Measurements from ENCODE around the gene TLE7. TPM values are rescaled to one million over a fixed set of nuclear protein-coding genes. Genes with fewer than 3 reads are reported as not detected.

Gene TLE7
- total and polyA plus RNA-seq, 2 of the 8 experiments (the other 6 are each of a cell fraction or from before 2014, with no cell fraction given): 0.03 TPM; not detected in 1

DNA sequence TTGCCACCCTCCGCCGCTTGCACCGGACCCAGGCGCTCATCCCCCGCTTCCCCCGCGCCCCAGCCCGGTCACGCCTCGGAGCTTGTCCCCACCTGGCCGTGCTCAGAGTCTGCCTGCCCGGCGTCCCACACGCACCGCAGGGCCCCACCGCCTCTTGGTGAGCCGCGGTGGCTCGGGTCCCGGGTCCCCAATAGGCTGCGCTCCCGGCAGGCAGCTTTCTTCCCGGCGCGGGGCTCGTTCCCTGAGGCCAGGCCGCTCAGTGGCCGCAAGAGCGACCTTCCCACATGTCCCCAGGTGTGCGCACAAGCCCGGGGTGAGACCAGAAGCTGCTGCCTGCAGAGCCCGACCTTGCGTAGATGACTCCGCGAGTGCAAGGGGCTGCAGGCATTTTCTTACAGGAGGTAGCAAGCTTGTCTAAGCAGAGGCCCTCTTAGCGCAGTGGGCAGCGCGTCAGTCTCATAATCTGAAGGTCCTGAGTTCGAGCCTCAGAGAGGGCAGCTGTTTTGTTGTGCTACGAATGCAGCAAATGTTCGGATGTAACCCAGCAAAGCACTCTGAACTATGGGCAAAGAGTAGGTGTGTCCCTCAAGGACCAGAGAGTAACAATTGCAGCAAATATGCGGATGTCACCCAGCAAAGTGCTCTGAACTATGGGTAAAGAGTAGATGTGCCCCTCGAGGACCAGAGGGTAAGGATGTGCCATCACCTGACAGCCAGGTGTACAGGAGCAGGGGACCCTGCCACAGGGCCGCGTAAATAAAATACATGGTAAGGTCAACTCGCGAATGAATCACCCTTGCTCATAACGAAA, 15.6 kb downstream of the TLE7 start (continued):
- TF ChIP-seq MAFK (IDR thresholded peaks at IDR 0.05; ENCODE audit: low read depth, low read length) (peak; percentile 87; the same call in 1 of the 2 replicates), SUZ12 (IDR thresholded peaks at IDR 0.05; ENCODE audit: low read length) (no peak), KDM1A (IDR thresholded peaks at IDR 0.05; ENCODE audit: borderline replicate concordance, low read length) (peak; percentile 35; the same call in 1 of the 2 replicates), YY1 (IDR thresholded peaks at IDR 0.05; ENCODE audit: low read depth, low read length) (peak; percentile 75), NRF1 (IDR thresholded peaks at IDR 0.05; ENCODE audit: low read depth, low read length) (peak; percentile 40; the same call in 1 of the 2 replicates), KDM4A (IDR thresholded peaks at IDR 0.05; ENCODE audit: low read depth, low read length, severe bottlenecking) (peak; percentile 97), ASH2L (IDR thresholded peaks at IDR 0.05; ENCODE audit: low read length) (peak; percentile 100), RBBP5 (IDR thresholded peaks at IDR 0.05; ENCODE audit: borderline replicate concordance, low read depth, low read length) (peak; percentile 99), CBX8 (IDR thresholded peaks at IDR 0.05; ENCODE audit: borderline replicate concordance, low read depth, low read length) (no peak), RAD21 (IDR thresholded peaks at IDR 0.05 in 1 of 2, conservative IDR thresholded peaks at IDR 0.05 in 1 of 2; ENCODE audit: low read depth in 2 of 2, low read length in 2 of 2) (no peak), CEBPB (IDR thresholded peaks at IDR 0.05; ENCODE audit: low read depth, low read length) (peak; percentile 65), CREB1 (IDR thresholded peaks at IDR 0.05) (peak; percentile 78)
- TF ChIP-seq, protein P1, sequence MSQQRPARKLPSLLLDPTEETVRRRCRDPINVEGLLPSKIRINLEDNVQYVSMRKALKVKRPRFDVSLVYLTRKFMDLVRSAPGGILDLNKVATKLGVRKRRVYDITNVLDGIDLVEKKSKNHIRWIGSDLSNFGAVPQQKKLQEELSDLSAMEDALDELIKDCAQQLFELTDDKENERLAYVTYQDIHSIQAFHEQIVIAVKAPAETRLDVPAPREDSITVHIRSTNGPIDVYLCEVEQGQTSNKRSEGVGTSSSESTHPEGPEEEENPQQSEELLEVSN (IDR thresholded peaks at IDR 0.05): no peak; the same call in 1 of the 2 replicates
- TF ChIP-seq, protein P2, sequence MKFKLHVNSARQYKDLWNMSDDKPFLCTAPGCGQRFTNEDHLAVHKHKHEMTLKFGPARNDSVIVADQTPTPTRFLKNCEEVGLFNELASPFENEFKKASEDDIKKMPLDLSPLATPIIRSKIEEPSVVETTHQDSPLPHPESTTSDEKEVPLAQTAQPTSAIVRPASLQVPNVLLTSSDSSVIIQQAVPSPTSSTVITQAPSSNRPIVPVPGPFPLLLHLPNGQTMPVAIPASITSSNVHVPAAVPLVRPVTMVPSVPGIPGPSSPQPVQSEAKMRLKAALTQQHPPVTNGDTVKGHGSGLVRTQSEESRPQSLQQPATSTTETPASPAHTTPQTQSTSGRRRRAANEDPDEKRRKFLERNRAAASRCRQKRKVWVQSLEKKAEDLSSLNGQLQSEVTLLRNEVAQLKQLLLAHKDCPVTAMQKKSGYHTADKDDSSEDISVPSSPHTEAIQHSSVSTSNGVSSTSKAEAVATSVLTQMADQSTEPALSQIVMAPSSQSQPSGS (IDR thresholded peaks at IDR 0.05; ENCODE audit: low read length): peak; percentile 92
